Measurements from ENCODE around the gene UBL7.

UBL7 gene

GRCh38 chr15:74442604-74443003 is 18.4 kb downstream of the UBL7 start:
- H3K4me3 ChIP-seq (ENCODE audit: low read depth, low read length) = no peak overlapping the region

GRCh38 chr15:74442063-74442462 is 18.9 kb downstream of the UBL7 start:
- no peak overlapping the region for H3K4me3 ChIP-seq (ENCODE audit: low read depth, low read length)

GRCh38 chr15:74441248-74441941 is 19.6 kb downstream of the UBL7 start:
- no peak overlapping the region for H3K4me3 ChIP-seq (ENCODE audit: low read depth, low read length)

GRCh38 chr15:74438721-74439316 is 22.1 kb downstream of the UBL7 start:
- no peak overlapping the region for H3K4me3 ChIP-seq (ENCODE audit: low read depth, low read length)

- H3K4me3 ChIP-seq (ENCODE audit: low read depth, low read length) = no peak overlapping the region
Measured at GRCh38 chr15:74438206-74438605, 22.8 kb downstream of the UBL7 start.

- peak overlapping the region; percentile 37 for H3K4me3 ChIP-seq (ENCODE audit: low read depth, low read length)
Measured at GRCh38 chr15:74434263-74435136, 26.5 kb downstream of the UBL7 start.

GRCh38 chr15:74433592-74434262 is 27.2 kb downstream of the UBL7 start, which contains the start of gene SEMA7A:
Gene SEMA7A (minus strand): TSS chr15:74433958. CDS start chr15:74433918, 40 bp downstream.
- peak within 1 kb of the TSS; percentile 75 for H3K4me3 ChIP-seq (ENCODE audit: low read depth, low read length)

GRCh38 chr15:74432968-74433591 is 27.9 kb downstream of the UBL7 start:
- peak overlapping the region; percentile 75 for H3K4me3 ChIP-seq (ENCODE audit: low read depth, low read length)

GRCh38 chr15:74432271-74432967 is 28.5 kb downstream of the UBL7 start:
- H3K4me3 ChIP-seq (ENCODE audit: low read depth, low read length) = peak overlapping the region; percentile 35

GRCh38 chr15:74431645-74432044 is 29.3 kb downstream of the UBL7 start:
- H3K4me3 ChIP-seq (ENCODE audit: low read depth, low read length) = no peak overlapping the region

- no peak overlapping the region for H3K4me3 ChIP-seq (ENCODE audit: low read depth, low read length)
Measured at GRCh38 chr15:74431116-74431515, 29.8 kb downstream of the UBL7 start.

GRCh38 chr15:74430510-74430951 is 30.4 kb downstream of the UBL7 start:
- H3K4me3 ChIP-seq (ENCODE audit: low read depth, low read length) = no peak overlapping the region

- H3K4me3 ChIP-seq (ENCODE audit: low read depth, low read length) = no peak overlapping the region
Measured at GRCh38 chr15:74429781-74430400, 31.1 kb downstream of the UBL7 start.

- H3K4me3 ChIP-seq (ENCODE audit: low read depth, low read length) = no peak overlapping the region
Measured at GRCh38 chr15:74428970-74429780, 31.8 kb downstream of the UBL7 start.

GRCh38 chr15:74428442-74428787 is 32.5 kb downstream of the UBL7 start:
- H3K4me3 ChIP-seq (ENCODE audit: low read depth, low read length) = no peak overlapping the region

- H3K4me3 ChIP-seq (ENCODE audit: low read depth, low read length) = no peak overlapping the region
Measured at GRCh38 chr15:74427607-74428441, 33.1 kb downstream of the UBL7 start.

- no peak overlapping the region for H3K4me3 ChIP-seq (ENCODE audit: low read depth, low read length)
Measured at GRCh38 chr15:74426404-74427281, 34.3 kb downstream of the UBL7 start.
